HEK293 (cell line): ENCODE measurements around the gene UBALD2.

ENCODE experiments used
- KLF17 ChIP-seq: fragments of 450-650 bp; formaldehyde crosslinking; IDR thresholded peaks from 2 replicates; pipeline ENCODE4 v1.5.1; 2016; ENCODE audit warnings: missing biosample characterization, missing genetic modification characterization
- KLF8 ChIP-seq: fragments of 450-650 bp; formaldehyde crosslinking; IDR thresholded peaks from 2 replicates; pipeline ENCODE4 v1.5.1; 2016; ENCODE audit warnings: missing biosample characterization, missing genetic modification characterization
- SETDB1 ChIP-seq: IDR thresholded peaks from one replicate; pipeline ENCODE4 v1.6.1; 2017; ENCODE audit warnings: mild to moderate bottlenecking, low read length, moderate library complexity, mixed read lengths; ENCODE audit not compliant: insufficient read length
- SP2 ChIP-seq: fragments of 450-650 bp; formaldehyde crosslinking; IDR thresholded peaks from 2 replicates; pipeline ENCODE4 v1.5.1; 2016; ENCODE audit warnings: missing biosample characterization, missing genetic modification characterization
- ZBTB48 ChIP-seq: fragments of 450-650 bp; formaldehyde crosslinking; IDR thresholded peaks from 2 replicates; pipeline ENCODE4 v1.5.1; 2016; ENCODE audit warnings: missing biosample characterization, missing genetic modification characterization
- ZBTB49 ChIP-seq: fragments of 450-650 bp; formaldehyde crosslinking; IDR thresholded peaks from 2 replicates; pipeline ENCODE4 v1.5.1; 2016; ENCODE audit warnings: missing biosample characterization, missing genetic modification characterization, low read depth
- ZBTB8A ChIP-seq: fragments of 450-650 bp; formaldehyde crosslinking; IDR thresholded peaks from 2 replicates; pipeline ENCODE4 v1.5.1; 2016; ENCODE audit warnings: missing biosample characterization, missing genetic modification characterization
- ZNF19 ChIP-seq: fragments of 450-650 bp; formaldehyde crosslinking; IDR thresholded peaks from 2 replicates; pipeline ENCODE4; 2016; ENCODE audit warnings: missing biosample characterization, missing genetic modification characterization, low read depth
- ZNF26 ChIP-seq: fragments of 450-650 bp; formaldehyde crosslinking; IDR thresholded peaks from 2 replicates; pipeline ENCODE4 v1.5.1; 2016; ENCODE audit warnings: missing biosample characterization, missing genetic modification characterization
- ZNF423 ChIP-seq: fragments of 450-650 bp; formaldehyde crosslinking; IDR thresholded peaks from 2 replicates; pipeline ENCODE4 v1.5.1; 2016; ENCODE audit warnings: missing biosample characterization, missing genetic modification characterization
- ZNF473 ChIP-seq: fragments of 450-650 bp; formaldehyde crosslinking; IDR thresholded peaks from 2 replicates; pipeline ENCODE4 v1.5.1; 2017; ENCODE audit warnings: missing biosample characterization, missing genetic modification characterization
- ZNF530 ChIP-seq: fragments of 450-650 bp; formaldehyde crosslinking; IDR thresholded peaks from 2 replicates; pipeline ENCODE4 v1.5.1; 2016; ENCODE audit warnings: low read depth, missing biosample characterization, missing genetic modification characterization
- ZNF555 ChIP-seq: fragments of 450-650 bp; formaldehyde crosslinking; conservative IDR thresholded peaks from 2 replicates; pipeline ENCODE4 v1.5.1; 2017; ENCODE audit warnings: missing biosample characterization, mild to moderate bottlenecking, missing genetic modification characterization, inconsistent platforms
- ZNF658 ChIP-seq: fragments of 450-650 bp; formaldehyde crosslinking; IDR thresholded peaks from 2 replicates; pipeline ENCODE4; 2016; ENCODE audit warnings: missing biosample characterization, missing genetic modification characterization
- ZSCAN16 ChIP-seq: fragments of 450-650 bp; formaldehyde crosslinking; IDR thresholded peaks from 2 replicates; pipeline ENCODE4 v1.5.1; 2016; ENCODE audit warnings: missing biosample characterization, missing genetic modification characterization
- TF ChIP-seq, protein P1 (sequence below): fragments of 450-650 bp; formaldehyde crosslinking; conservative IDR thresholded peaks from 2 replicates; pipeline ENCODE4 v1.5.1; 2016; ENCODE audit warnings: low read depth, missing biosample characterization, missing genetic modification characterization
- TF ChIP-seq, protein P2 (sequence below): fragments of 450-650 bp; formaldehyde crosslinking; IDR thresholded peaks from 2 replicates; pipeline ENCODE4 v1.5.1; 2016; ENCODE audit warnings: missing biosample characterization, missing genetic modification characterization
- TF ChIP-seq, protein P3 (sequence below): fragments of 450-650 bp; formaldehyde crosslinking; IDR thresholded peaks from 2 replicates; pipeline ENCODE4 v1.5.1; 2017; ENCODE audit warnings: missing biosample characterization, missing genetic modification characterization
- TF ChIP-seq, protein P4 (sequence below): fragments of 450-650 bp; formaldehyde crosslinking; IDR thresholded peaks from 2 replicates; pipeline ENCODE4 v1.5.1; 2016; ENCODE audit warnings: missing biosample characterization, missing genetic modification characterization
- TF ChIP-seq, protein P5 (sequence below): fragments of 450-650 bp; formaldehyde crosslinking; IDR thresholded peaks from 2 replicates; pipeline ENCODE4 v1.5.1; 2016; ENCODE audit warnings: missing biosample characterization, missing genetic modification characterization, low read depth

UBALD2 gene

GRCh38 chr17:76277300-76278267 is 12.4 kb downstream of the UBALD2 start (continued):
- no peak for TF ChIP-seq ZNF555 (tag by site-specific recombination)
- TF ChIP-seq, protein P1, sequence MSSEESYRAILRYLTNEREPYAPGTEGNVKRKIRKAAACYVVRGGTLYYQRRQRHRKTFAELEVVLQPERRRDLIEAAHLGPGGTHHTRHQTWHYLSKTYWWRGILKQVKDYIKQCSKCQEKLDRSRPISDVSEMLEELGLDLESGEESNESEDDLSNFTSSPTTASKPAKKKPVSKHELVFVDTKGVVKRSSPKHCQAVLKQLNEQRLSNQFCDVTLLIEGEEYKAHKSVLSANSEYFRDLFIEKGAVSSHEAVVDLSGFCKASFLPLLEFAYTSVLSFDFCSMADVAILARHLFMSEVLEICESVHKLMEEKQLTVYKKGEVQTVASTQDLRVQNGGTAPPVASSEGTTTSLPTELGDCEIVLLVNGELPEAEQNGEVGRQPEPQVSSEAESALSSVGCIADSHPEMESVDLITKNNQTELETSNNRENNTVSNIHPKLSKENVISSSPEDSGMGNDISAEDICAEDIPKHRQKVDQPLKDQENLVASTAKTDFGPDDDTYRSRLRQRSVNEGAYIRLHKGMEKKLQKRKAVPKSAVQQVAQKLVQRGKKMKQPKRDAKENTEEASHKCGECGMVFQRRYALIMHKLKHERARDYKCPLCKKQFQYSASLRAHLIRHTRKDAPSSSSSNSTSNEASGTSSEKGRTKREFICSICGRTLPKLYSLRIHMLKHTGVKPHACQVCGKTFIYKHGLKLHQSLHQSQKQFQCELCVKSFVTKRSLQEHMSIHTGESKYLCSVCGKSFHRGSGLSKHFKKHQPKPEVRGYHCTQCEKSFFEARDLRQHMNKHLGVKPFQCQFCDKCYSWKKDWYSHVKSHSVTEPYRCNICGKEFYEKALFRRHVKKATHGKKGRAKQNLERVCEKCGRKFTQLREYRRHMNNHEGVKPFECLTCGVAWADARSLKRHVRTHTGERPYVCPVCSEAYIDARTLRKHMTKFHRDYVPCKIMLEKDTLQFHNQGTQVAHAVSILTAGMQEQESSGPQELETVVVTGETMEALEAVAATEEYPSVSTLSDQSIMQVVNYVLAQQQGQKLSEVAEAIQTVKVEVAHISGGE (tag by site-specific recombination), result no peak
- TF ChIP-seq ZNF26 (tag by site-specific recombination), result no peak
- TF ChIP-seq, protein P2, sequence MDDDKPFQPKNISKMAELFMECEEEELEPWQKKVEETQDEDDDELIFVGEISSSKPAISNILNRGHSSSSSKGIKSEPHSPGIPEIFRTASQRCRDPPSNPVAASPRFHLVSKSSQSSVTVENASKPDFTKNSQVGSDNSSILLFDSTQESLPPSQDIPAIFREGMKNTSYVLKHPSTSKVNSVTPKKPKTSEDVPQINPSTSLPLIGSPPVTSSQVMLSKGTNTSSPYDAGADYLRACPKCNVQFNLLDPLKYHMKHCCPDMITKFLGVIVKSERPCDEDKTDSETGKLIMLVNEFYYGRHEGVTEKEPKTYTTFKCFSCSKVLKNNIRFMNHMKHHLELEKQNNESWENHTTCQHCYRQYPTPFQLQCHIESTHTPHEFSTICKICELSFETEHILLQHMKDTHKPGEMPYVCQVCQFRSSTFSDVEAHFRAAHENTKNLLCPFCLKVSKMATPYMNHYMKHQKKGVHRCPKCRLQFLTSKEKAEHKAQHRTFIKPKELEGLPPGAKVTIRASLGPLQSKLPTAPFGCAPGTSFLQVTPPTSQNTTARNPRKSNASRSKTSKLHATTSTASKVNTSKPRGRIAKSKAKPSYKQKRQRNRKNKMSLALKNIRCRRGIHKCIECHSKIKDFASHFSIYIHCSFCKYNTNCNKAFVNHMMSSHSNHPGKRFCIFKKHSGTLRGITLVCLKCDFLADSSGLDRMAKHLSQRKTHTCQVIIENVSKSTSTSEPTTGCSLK (tag by site-specific recombination), result 0 out of 2 replicates have a peak, but pooled peaks have one; percentile 45
- no peak for TF ChIP-seq ZNF423 (tag by site-specific recombination)
- TF ChIP-seq ZSCAN16 (tag by site-specific recombination), result no peak
- TF ChIP-seq ZNF658 (tag by site-specific recombination), result 0 out of 2 replicates have a peak, but pooled peaks have one; percentile 41
- TF ChIP-seq, protein P3, sequence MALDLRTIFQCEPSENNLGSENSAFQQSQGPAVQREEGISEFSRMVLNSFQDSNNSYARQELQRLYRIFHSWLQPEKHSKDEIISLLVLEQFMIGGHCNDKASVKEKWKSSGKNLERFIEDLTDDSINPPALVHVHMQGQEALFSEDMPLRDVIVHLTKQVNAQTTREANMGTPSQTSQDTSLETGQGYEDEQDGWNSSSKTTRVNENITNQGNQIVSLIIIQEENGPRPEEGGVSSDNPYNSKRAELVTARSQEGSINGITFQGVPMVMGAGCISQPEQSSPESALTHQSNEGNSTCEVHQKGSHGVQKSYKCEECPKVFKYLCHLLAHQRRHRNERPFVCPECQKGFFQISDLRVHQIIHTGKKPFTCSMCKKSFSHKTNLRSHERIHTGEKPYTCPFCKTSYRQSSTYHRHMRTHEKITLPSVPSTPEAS (tag by site-specific recombination), result peak; percentile 94
- TF ChIP-seq ZBTB8A, result no peak
- TF ChIP-seq ZNF473 (tag by site-specific recombination), result no peak; the same call in 1 of the 2 replicates
- TF ChIP-seq ZNF530 (tag by site-specific recombination), result no peak
- no peak for TF ChIP-seq ZBTB49
- TF ChIP-seq, protein P4, sequence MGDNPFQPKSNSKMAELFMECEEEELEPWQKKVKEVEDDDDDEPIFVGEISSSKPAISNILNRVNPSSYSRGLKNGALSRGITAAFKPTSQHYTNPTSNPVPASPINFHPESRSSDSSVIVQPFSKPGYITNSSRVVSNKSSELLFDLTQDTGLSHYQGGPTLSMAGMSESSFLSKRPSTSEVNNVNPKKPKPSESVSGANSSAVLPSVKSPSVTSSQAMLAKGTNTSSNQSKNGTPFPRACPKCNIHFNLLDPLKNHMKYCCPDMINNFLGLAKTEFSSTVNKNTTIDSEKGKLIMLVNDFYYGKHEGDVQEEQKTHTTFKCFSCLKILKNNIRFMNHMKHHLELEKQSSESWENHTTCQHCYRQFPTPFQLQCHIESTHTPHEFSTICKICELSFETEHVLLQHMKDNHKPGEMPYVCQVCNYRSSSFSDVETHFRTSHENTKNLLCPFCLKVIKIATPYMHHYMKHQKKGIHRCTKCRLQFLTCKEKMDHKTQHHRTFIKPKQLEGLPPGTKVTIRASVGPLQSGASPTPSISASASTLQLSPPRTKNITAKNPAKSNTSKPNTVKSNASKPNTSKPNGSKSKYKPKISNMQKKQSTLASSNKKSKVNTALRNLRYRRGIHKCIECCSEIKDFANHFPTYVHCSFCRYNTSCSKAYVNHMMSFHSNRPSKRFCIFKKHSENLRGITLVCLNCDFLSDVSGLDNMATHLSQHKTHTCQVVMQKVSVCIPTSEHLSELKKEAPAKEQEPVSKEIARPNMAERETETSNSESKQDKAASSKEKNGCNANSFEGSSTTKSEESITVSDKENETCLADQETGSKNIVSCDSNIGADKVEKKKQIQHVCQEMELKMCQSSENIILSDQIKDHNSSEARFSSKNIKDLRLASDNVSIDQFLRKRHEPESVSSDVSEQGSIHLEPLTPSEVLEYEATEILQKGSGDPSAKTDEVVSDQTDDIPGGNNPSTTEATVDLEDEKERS (tag by site-specific recombination), result no peak
- TF ChIP-seq SETDB1, result no peak
- TF ChIP-seq, protein P5, sequence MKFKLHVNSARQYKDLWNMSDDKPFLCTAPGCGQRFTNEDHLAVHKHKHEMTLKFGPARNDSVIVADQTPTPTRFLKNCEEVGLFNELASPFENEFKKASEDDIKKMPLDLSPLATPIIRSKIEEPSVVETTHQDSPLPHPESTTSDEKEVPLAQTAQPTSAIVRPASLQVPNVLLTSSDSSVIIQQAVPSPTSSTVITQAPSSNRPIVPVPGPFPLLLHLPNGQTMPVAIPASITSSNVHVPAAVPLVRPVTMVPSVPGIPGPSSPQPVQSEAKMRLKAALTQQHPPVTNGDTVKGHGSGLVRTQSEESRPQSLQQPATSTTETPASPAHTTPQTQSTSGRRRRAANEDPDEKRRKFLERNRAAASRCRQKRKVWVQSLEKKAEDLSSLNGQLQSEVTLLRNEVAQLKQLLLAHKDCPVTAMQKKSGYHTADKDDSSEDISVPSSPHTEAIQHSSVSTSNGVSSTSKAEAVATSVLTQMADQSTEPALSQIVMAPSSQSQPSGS (tag by site-specific recombination), result no peak
- no peak for TF ChIP-seq KLF8 (tag by site-specific recombination)
- no peak for TF ChIP-seq ZNF19 (tag by site-specific recombination)
- 0 out of 2 replicates have a peak, but pooled peaks have one; percentile 24 for TF ChIP-seq ZBTB48
- TF ChIP-seq SP2, result no peak
- peak; percentile 58 for TF ChIP-seq KLF17 (tag by site-specific recombination)
